GM23248 (cell line): ENCODE measurements around the gene PANX2.

ENCODE experiments used
- EZH2 ChIP-seq: fragments of 200-600 bp; sonication (generic); IDR thresholded peaks from 2 replicates; pipeline ENCODE4 v1.6.1; 2018; ENCODE audit warnings: antibody characterized with exemption, mild to moderate bottlenecking; ENCODE audit not compliant: insufficient read depth, poor library complexity, severe bottlenecking
- EZH2phosphoT487 ChIP-seq: fragments of 200-600 bp; sonication (generic); IDR thresholded peaks from 2 replicates; pipeline ENCODE4 v1.6.1; 2018; ENCODE audit warnings: antibody characterized with exemption, moderate library complexity, mild to moderate bottlenecking, low read depth; ENCODE audit not compliant: insufficient read depth

DNA sequence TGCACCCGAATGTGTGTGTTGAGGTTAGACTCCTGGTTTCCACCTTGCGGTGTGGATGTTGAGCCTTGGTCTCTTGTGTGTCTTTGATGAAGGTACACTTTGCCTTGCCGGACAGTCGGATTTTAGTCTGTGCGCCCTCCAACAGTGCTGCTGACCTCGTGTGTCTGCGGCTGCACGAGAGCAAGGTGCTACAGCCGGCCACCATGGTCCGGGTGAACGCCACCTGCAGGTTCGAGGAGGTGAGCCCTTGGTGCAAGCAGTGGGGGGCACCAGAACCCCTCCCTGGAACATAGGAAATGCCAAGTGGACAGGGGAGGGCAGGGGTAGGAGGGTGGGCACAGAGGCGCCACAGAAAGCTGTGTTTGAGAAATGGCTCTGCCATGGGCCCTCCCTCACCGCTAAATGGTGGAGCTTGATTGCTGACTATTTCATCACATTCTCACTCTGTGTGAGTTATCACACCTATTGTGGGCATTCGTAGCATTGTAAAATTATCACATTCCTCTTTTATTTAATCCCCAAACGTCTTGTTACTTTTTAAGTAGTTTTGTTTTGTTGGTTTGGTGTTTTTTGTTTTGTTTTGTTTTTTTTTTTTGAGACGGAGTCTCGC is 26.4 kb upstream of the PANX2 start:
- no peak for TF ChIP-seq EZH2phosphoT487
- TF ChIP-seq EZH2, result no peak
